ENCODE measurements around the gene CMTM4.
A peak's percentile ranks its signal among the peaks of the same experiment; 100 is the strongest.

CMTM4 gene

DNA sequence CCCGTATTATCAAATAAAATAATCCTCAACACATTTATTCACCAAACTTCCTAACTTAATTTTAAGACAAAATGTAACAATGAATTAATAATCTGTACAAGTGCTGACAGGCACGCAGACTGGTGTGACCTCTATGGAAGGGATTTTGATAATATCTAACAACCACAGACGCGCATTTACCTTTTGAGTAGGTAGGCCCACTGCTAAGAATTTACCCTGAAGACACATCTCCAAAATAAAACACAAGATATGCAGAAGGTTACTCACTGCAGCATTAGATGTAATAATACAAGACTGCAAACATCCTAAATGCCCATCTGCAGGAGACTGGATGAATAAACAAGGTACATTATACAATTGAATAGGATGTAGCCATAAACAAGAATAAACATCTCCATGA, 22.7 kb upstream of the CMTM4 start:
- no peak for DNase-seq (ENCODE audit: low read depth)
- no peak for TF ChIP-seq MYC (IDR thresholded peaks at IDR 0.05; ENCODE audit: low read depth, low read length)
- TF ChIP-seq POLR2A (IDR thresholded peaks at IDR 0.05; ENCODE audit: extremely low read depth, insufficient read length): no peak
- TF ChIP-seq, protein P1, sequence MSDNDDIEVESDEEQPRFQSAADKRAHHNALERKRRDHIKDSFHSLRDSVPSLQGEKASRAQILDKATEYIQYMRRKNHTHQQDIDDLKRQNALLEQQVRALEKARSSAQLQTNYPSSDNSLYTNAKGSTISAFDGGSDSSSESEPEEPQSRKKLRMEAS (IDR thresholded peaks at IDR 0.05; ENCODE audit: low read depth, low read length): no peak
- TF ChIP-seq, protein P2, sequence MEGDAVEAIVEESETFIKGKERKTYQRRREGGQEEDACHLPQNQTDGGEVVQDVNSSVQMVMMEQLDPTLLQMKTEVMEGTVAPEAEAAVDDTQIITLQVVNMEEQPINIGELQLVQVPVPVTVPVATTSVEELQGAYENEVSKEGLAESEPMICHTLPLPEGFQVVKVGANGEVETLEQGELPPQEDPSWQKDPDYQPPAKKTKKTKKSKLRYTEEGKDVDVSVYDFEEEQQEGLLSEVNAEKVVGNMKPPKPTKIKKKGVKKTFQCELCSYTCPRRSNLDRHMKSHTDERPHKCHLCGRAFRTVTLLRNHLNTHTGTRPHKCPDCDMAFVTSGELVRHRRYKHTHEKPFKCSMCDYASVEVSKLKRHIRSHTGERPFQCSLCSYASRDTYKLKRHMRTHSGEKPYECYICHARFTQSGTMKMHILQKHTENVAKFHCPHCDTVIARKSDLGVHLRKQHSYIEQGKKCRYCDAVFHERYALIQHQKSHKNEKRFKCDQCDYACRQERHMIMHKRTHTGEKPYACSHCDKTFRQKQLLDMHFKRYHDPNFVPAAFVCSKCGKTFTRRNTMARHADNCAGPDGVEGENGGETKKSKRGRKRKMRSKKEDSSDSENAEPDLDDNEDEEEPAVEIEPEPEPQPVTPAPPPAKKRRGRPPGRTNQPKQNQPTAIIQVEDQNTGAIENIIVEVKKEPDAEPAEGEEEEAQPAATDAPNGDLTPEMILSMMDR (IDR thresholded peaks at IDR 0.05; ENCODE audit: low read depth, low read length): no peak
- H3K4me3 ChIP-seq (ENCODE audit: low read depth, low read length): no peak overlapping the region

GRCh38 chr16:66717776-66718175, 21.2 kb upstream of the CMTM4 start:
- DNase-seq (ENCODE audit: low read depth): no peak
- H3K4me3 ChIP-seq (ENCODE audit: low read depth, low read length): no peak overlapping the region
- TF ChIP-seq POLR2A (IDR thresholded peaks at IDR 0.05; ENCODE audit: extremely low read depth, insufficient read length) (no peak), MYC (IDR thresholded peaks at IDR 0.05; ENCODE audit: low read depth, low read length) (no peak)
- TF ChIP-seq, protein P1 (IDR thresholded peaks at IDR 0.05; ENCODE audit: low read depth, low read length): no peak
- TF ChIP-seq, protein P2 (IDR thresholded peaks at IDR 0.05; ENCODE audit: low read depth, low read length): no peak

GRCh38 chr16:66717112-66717675, 20.7 kb upstream of the CMTM4 start:
- peak; percentile 73 for DNase-seq (ENCODE audit: low read depth)
- TF ChIP-seq MYC (IDR thresholded peaks at IDR 0.05; ENCODE audit: low read depth, low read length): no peak
- TF ChIP-seq, protein P2 (IDR thresholded peaks at IDR 0.05; ENCODE audit: low read depth, low read length): peak; percentile 82
- H3K4me3 ChIP-seq (ENCODE audit: low read depth, low read length): no peak overlapping the region

- TF ChIP-seq POLR2A (IDR thresholded peaks at IDR 0.05; ENCODE audit: extremely low read depth, insufficient read length): no peak
- TF ChIP-seq, protein P2 (IDR thresholded peaks at IDR 0.05; ENCODE audit: low read depth, low read length): no peak
- no peak for TF ChIP-seq MYC (IDR thresholded peaks at IDR 0.05; ENCODE audit: low read depth, low read length)
- TF ChIP-seq, protein P1 (IDR thresholded peaks at IDR 0.05; ENCODE audit: low read depth, low read length): no peak
- no peak for DNase-seq (ENCODE audit: low read depth)
- H3K4me3 ChIP-seq (ENCODE audit: low read depth, low read length): no peak overlapping the region
Observed at GRCh38 chr16:66714654-66715307, 18.2 kb upstream of the CMTM4 start.

- no peak for TF ChIP-seq MYC (IDR thresholded peaks at IDR 0.05; ENCODE audit: low read depth, low read length)
- TF ChIP-seq, protein P1 (IDR thresholded peaks at IDR 0.05; ENCODE audit: low read depth, low read length): no peak
- TF ChIP-seq POLR2A (IDR thresholded peaks at IDR 0.05; ENCODE audit: extremely low read depth, insufficient read length): no peak
- TF ChIP-seq, protein P2 (IDR thresholded peaks at IDR 0.05; ENCODE audit: low read depth, low read length): no peak
- no peak for DNase-seq (ENCODE audit: low read depth)
- H3K4me3 ChIP-seq (ENCODE audit: low read depth, low read length): no peak overlapping the region
Observed at GRCh38 chr16:66714062-66714461, 17.5 kb upstream of the CMTM4 start.

Measured in NB4 (cell line).